ENCODE results near the gene TUBB2B. TPM values are rescaled to one million over a fixed set of nuclear protein-coding genes. Genes with fewer than 3 reads are reported as not detected.
A peak's percentile ranks its signal among the peaks of the same experiment; 100 is the strongest.

TUBB2B gene
- total and polyA plus RNA-seq, 2 donors (not counting 1 experiment from before 2014, with no cell fraction given): 3.8 to 5.2 TPM

- Histone ChIP-seq H3K79me2 (ENCODE audit: control insufficient read depth, insufficient read depth, low read length) (no peaks in the 10 kb centered on the region), H3K9ac (ENCODE audit: insufficient read depth, low read length) (no peak overlapping the region), H3K4me3 (replicated peaks in 1 of 4; ENCODE audit: control extremely low read depth in 1 of 4, insufficient read depth in 1 of 4, low read depth in 3 of 4, low read length in 4 of 4) (no peak overlapping the region), H3K27ac (ENCODE audit: insufficient read depth, low read length) (no peak overlapping the region), H3K36me3 (ENCODE audit: control insufficient read depth, insufficient read depth, low read length) (no peaks in the 10 kb centered on the region), H3K4me1 (ENCODE audit: control insufficient read depth, extremely low read depth, insufficient read depth, low read length) (no peaks in the 10 kb centered on the region), H3K9me3 (ENCODE audit: control insufficient read depth, insufficient read depth, low read depth, low read length) (no peaks in the 10 kb centered on the region), H4K20me1 (ENCODE audit: control insufficient read depth, extremely low read depth, insufficient read depth, low read length) (no peaks in the 10 kb centered on the region), H3K4me2 (ENCODE audit: extremely low read depth, insufficient read depth, low read length) (peak overlapping the region; percentile 76), H3K27me3 (ENCODE audit: control insufficient read depth, insufficient read depth, low read length) (peaks cover 15% of the 10 kb centered on the region), H2AFZ (ENCODE audit: low read length) (no peak overlapping the region)
- TF ChIP-seq CTCF (conservative IDR thresholded peaks at IDR 0.05 in 1 of 2, IDR thresholded peaks at IDR 0.05 in 1 of 2; ENCODE audit: low read depth in 1 of 2, low read length in 2 of 2): no peak
- no peak for TF ChIP-seq EZH2 (IDR thresholded peaks at IDR 0.05; ENCODE audit: low read length, missing control alignments)
- DNase-seq (ENCODE audit: low read depth in 2 of 2): peak; percentile 49 to 76
These were observed 12.6 kb downstream of the TUBB2B start for GRCh38 chr6:3214898-3215297.

GRCh38 chr6:3213334-3213695, 14.1 kb downstream of the TUBB2B start:
- Histone ChIP-seq H3K9me3 (ENCODE audit: control insufficient read depth, insufficient read depth, low read depth, low read length) (no peaks in the 10 kb centered on the region), H3K9ac (ENCODE audit: insufficient read depth, low read length) (no peak overlapping the region)

GRCh38 chr6:3212261-3212660, 15.2 kb downstream of the TUBB2B start:
- Histone ChIP-seq H3K4me1 (ENCODE audit: control insufficient read depth, extremely low read depth, insufficient read depth, low read length) (peaks cover 15% of the 10 kb centered on the region), H4K20me1 (ENCODE audit: control insufficient read depth, extremely low read depth, insufficient read depth, low read length) (no peaks in the 10 kb centered on the region), H3K27ac (ENCODE audit: insufficient read depth, low read length) (no peak overlapping the region), H2AFZ (ENCODE audit: low read length) (no peak overlapping the region), H3K27me3 (ENCODE audit: control insufficient read depth, insufficient read depth, low read length) (peaks cover 3% of the 10 kb centered on the region), H3K9ac (ENCODE audit: insufficient read depth, low read length) (no peak overlapping the region), H3K4me2 (ENCODE audit: extremely low read depth, insufficient read depth, low read length) (no peak overlapping the region), H3K36me3 (ENCODE audit: control insufficient read depth, insufficient read depth, low read length) (no peaks in the 10 kb centered on the region), H3K9me3 (ENCODE audit: control insufficient read depth, insufficient read depth, low read depth, low read length) (no peaks in the 10 kb centered on the region), H3K4me3 (replicated peaks in 1 of 4; ENCODE audit: control extremely low read depth in 1 of 4, insufficient read depth in 1 of 4, low read depth in 3 of 4, low read length in 4 of 4) (no peak overlapping the region), H3K79me2 (ENCODE audit: control insufficient read depth, insufficient read depth, low read length) (no peaks in the 10 kb centered on the region)
- no peak for DNase-seq (ENCODE audit: low read depth in 2 of 2)
- no peak for TF ChIP-seq CTCF (conservative IDR thresholded peaks at IDR 0.05 in 1 of 2, IDR thresholded peaks at IDR 0.05 in 1 of 2; ENCODE audit: low read depth in 1 of 2, low read length in 2 of 2)
- no peak for TF ChIP-seq EZH2 (IDR thresholded peaks at IDR 0.05; ENCODE audit: low read length, missing control alignments)

More at GRCh38 chr6:3213334-3213695, 14.1 kb downstream of the TUBB2B start:
- DNase-seq (ENCODE audit: low read depth in 2 of 2): no peak
- Histone ChIP-seq H3K36me3 (ENCODE audit: control insufficient read depth, insufficient read depth, low read length) (no peaks in the 10 kb centered on the region), H3K4me2 (ENCODE audit: extremely low read depth, insufficient read depth, low read length) (no peak overlapping the region), H3K27ac (ENCODE audit: insufficient read depth, low read length) (no peak overlapping the region), H3K79me2 (ENCODE audit: control insufficient read depth, insufficient read depth, low read length) (no peaks in the 10 kb centered on the region), H2AFZ (ENCODE audit: low read length) (no peak overlapping the region), H4K20me1 (ENCODE audit: control insufficient read depth, extremely low read depth, insufficient read depth, low read length) (no peaks in the 10 kb centered on the region), H3K4me1 (ENCODE audit: control insufficient read depth, extremely low read depth, insufficient read depth, low read length) (peaks cover 9% of the 10 kb centered on the region), H3K4me3 (replicated peaks in 1 of 4; ENCODE audit: control extremely low read depth in 1 of 4, insufficient read depth in 1 of 4, low read depth in 3 of 4, low read length in 4 of 4) (no peak overlapping the region), H3K27me3 (ENCODE audit: control insufficient read depth, insufficient read depth, low read length) (peaks cover 9% of the 10 kb centered on the region)
- no peak for TF ChIP-seq EZH2 (IDR thresholded peaks at IDR 0.05; ENCODE audit: low read length, missing control alignments)
- no peak for TF ChIP-seq CTCF (conservative IDR thresholded peaks at IDR 0.05 in 1 of 2, IDR thresholded peaks at IDR 0.05 in 1 of 2; ENCODE audit: low read depth in 1 of 2, low read length in 2 of 2)
